AG04450 (cell line): ENCODE results near the gene NRL. TPM values are rescaled to one million over a fixed set of nuclear protein-coding genes. Genes with fewer than 3 reads are reported as not detected.
"Not testable (repeated sequence)": the region's sequence is repeated elsewhere in the genome, so short reads cannot be mapped to it uniquely, and the experiment has no call there.

Experiments used
- CTCF ChIA-PET: fragments of 300-600, 350-600 bp; formaldehyde crosslinking; extraction: SDS; loops from one replicate; lab custom pipeline; 2022; ENCODE audit warnings: antibody characterized with exemption, inconsistent platforms; lab: Charles Lee
- POLR2A ChIA-PET: fragments of 350-600 bp; formaldehyde crosslinking; extraction: SDS; loops from one replicate; lab custom pipeline; 2021; ENCODE audit warnings: antibody characterized with exemption, inconsistent platforms; lab: Yijun Ruan, JAX
- DNase-seq: peaks from one replicate; pipeline ENCODE4 v3.0.0-alpha.2; 2011; ENCODE audit warnings: low read depth, low spot score
- H3K27ac ChIP-seq: one replicate; pipeline ENCODE4 v1.5.1; 2012; ENCODE audit warnings: low read depth, low read length, control low read depth
- H3K27me3 ChIP-seq: one replicate; pipeline ENCODE4 v1.6.0; 2012; ENCODE audit warnings: low read length; ENCODE audit not compliant: control insufficient read depth, insufficient read depth
- H3K4me3 ChIP-seq: 2 replicates; pipeline ENCODE4 v1.5.1; 2011; ENCODE audit warnings: mild to moderate bottlenecking, low read depth, low read length, control low read depth
- H3K9me3 ChIP-seq: 2 replicates; pipeline ENCODE4 v1.5.1; 2012; ENCODE audit warnings: low read length; ENCODE audit not compliant: control insufficient read depth, insufficient read depth
- CTCF ChIP-seq: IDR thresholded peaks from 2 replicates; pipeline ENCODE4 v1.5.1; 2011; ENCODE audit warnings: low read depth, low read length, control low read depth, inconsistent platforms
- polyA plus RNA-seq: library from polyadenylated mRNA; depleted of rRNA; stranded (reverse); fragments of >200 nt; gene quantifications from 2 replicates; pipeline ENCODE4 v1.2.3, GENCODE V29; 2011

The NRL gene
- polyA plus RNA-seq, 1 experiment: 0.41 TPM

- no peak for TF ChIP-seq CTCF
- POLR2A ChIA-PET: no interaction called here
- no peak for DNase-seq
- Histone ChIP-seq H3K27ac (no peak overlapping the region), H3K27me3 (no peaks in the 10 kb centered on the region), H3K9me3 (no peaks in the 10 kb centered on the region), H3K4me3 (no peak overlapping the region)
- CTCF ChIA-PET: interaction anchor here (0.9 to 10.7 kb wide), 10 partner anchors 15 to 197 kb away, joined by 3 to 212 read pairs (median 7); partner anchors contain the start of genes CARMIL3, CIDEB, IRF9 and PCK2
Measured at GRCh38 chr14:24110523-24110922, 4.2 kb downstream of the NRL start.

- CTCF ChIA-PET: interaction anchor here (0.7 to 10.7 kb wide), 11 partner anchors 15 to 332 kb away, joined by 3 to 212 read pairs (median 5); partner anchors contain the start of genes CARMIL3, CIDEB, IRF9 and PCK2
- POLR2A ChIA-PET: interaction anchor here (0.7 to 2.0 kb wide), 3 partner anchors 16 to 85 kb away, joined by 3 to 6 read pairs (median 3); partner anchors contain the start of genes PCK2 and TM9SF1
- no peaks in the 10 kb centered on the region for H3K27me3 ChIP-seq
- no peak overlapping the region for H3K27ac ChIP-seq
- TF ChIP-seq CTCF: no peak
- H3K4me3 ChIP-seq: no peak overlapping the region
- DNase-seq: no peak
- no peaks in the 10 kb centered on the region for H3K9me3 ChIP-seq
Measured at GRCh38 chr14:24110060-24110459, 4.7 kb downstream of the NRL start.

- no peak for DNase-seq
- Histone ChIP-seq H3K4me3 (no peak overlapping the region), H3K9me3 (peaks cover 3% of the 10 kb centered on the region), H3K27me3 (no peaks in the 10 kb centered on the region), H3K27ac (no peak overlapping the region)
- no peak for TF ChIP-seq CTCF
- CTCF ChIA-PET: interaction anchor here (0.6 to 10.7 kb wide), 38 partner anchors 8 to 1169 kb away, joined by 3 to 212 read pairs (median 4); partner anchors contain the start of genes CARMIL3, CIDEB, DHRS4L2 and EMC9
- POLR2A ChIA-PET: interaction anchor here (1.1 to 2.0 kb wide), 4 partner anchors 13 to 50 kb away, joined by 3 to 9 read pairs (median 4); partner anchors contain the start of genes EMC9 and PCK2
Measured at GRCh38 chr14:24108336-24108874, 6.3 kb downstream of the NRL start.

GRCh38 chr14:24106672-24107271, 8.0 kb downstream of the NRL start:
- Histone ChIP-seq H3K27me3 (no peaks in the 10 kb centered on the region), H3K9me3 (peaks cover 4% of the 10 kb centered on the region), H3K27ac (no peak overlapping the region), H3K4me3 (no peak overlapping the region)
- no peak for TF ChIP-seq CTCF
- ChIA-PET CTCF (interaction anchor here (0.6 to 10.7 kb wide), 11 partner anchors 8 to 201 kb away, joined by 3 to 212 read pairs (median 4); partner anchors contain the start of genes CIDEB, DCAF11, EMC9 and IRF9), POLR2A (no interaction called here)
- no peak for DNase-seq

- not testable (repeated sequence) for H3K27me3 ChIP-seq, DNase-seq, H3K4me3 ChIP-seq, H3K9me3 ChIP-seq, H3K27ac ChIP-seq
- POLR2A ChIA-PET: interaction anchor here (1.0 to 1.2 kb wide), 2 partner anchors 9 to 10 kb away, joined by 3 read pairs; partner anchors contain the start of genes DCAF11 and NRL
- CTCF ChIA-PET: interaction anchor here (1.2 to 10.7 kb wide), 4 partner anchors 9 to 48 kb away, joined by 4 to 212 read pairs (median 100); partner anchors contain the start of genes DCAF11, NRL and PCK2
Measured at GRCh38 chr14:24105609-24106239, 9.0 kb downstream of the NRL start.
